ENCODE measurements around the gene ZNF653. TPM values are rescaled to one million over a fixed set of nuclear protein-coding genes. Genes with fewer than 3 reads are reported as not detected.

ZNF653 gene
- total and polyA plus RNA-seq, 9 of the 15 experiments (the other 6 are each of a cell fraction or from before 2014, with no cell fraction given): 1.6 to 8.0 (median 4.2) TPM; not detected in 2

- no peak for TF ChIP-seq PRDM10 (IDR thresholded peaks at IDR 0.05; ENCODE audit: partially characterized antibody)
- no peak for TF ChIP-seq ZFP91 (CRISPR knock-in tag; IDR thresholded peaks at IDR 0.05)
- no peak for TF ChIP-seq ZNF354B (CRISPR knock-in tag; IDR thresholded peaks at IDR 0.05)
- TF ChIP-seq ZNF184 (CRISPR knock-in tag; IDR thresholded peaks at IDR 0.05): no peak
- peak; percentile 72 for TF ChIP-seq POLR2A (conservative IDR thresholded peaks at IDR 0.05)
- TF ChIP-seq PHF21A (IDR thresholded peaks at IDR 0.05; ENCODE audit: borderline replicate concordance, low read depth): no peak
- TF ChIP-seq SP1 (CRISPR knock-in tag; IDR thresholded peaks at IDR 0.05): no peak
- TF ChIP-seq ZNF695 (CRISPR knock-in tag; IDR thresholded peaks at IDR 0.05): no peak
- no peak for TF ChIP-seq SREBF1 (IDR thresholded peaks at IDR 0.05; ENCODE audit: borderline replicate concordance, low read depth, low read length)
- TF ChIP-seq AFF4 (CRISPR knock-in tag; IDR thresholded peaks at IDR 0.05): no peak
- no peak for TF ChIP-seq CHD1 (IDR thresholded peaks at IDR 0.05; ENCODE audit: low read length)
- TF ChIP-seq, protein P1, sequence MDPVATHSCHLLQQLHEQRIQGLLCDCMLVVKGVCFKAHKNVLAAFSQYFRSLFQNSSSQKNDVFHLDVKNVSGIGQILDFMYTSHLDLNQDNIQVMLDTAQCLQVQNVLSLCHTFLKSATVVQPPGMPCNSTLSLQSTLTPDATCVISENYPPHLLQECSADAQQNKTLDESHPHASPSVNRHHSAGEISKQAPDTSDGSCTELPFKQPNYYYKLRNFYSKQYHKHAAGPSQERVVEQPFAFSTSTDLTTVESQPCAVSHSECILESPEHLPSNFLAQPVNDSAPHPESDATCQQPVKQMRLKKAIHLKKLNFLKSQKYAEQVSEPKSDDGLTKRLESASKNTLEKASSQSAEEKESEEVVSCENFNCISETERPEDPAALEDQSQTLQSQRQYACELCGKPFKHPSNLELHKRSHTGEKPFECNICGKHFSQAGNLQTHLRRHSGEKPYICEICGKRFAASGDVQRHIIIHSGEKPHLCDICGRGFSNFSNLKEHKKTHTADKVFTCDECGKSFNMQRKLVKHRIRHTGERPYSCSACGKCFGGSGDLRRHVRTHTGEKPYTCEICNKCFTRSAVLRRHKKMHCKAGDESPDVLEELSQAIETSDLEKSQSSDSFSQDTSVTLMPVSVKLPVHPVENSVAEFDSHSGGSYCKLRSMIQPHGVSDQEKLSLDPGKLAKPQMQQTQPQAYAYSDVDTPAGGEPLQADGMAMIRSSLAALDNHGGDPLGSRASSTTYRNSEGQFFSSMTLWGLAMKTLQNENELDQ (CRISPR knock-in tag; IDR thresholded peaks at IDR 0.05; ENCODE audit: borderline replicate concordance): no peak
- TF ChIP-seq ZNF445 (CRISPR knock-in tag; IDR thresholded peaks at IDR 0.05; ENCODE audit: low read depth): no peak
- TF ChIP-seq ZNF75A (CRISPR knock-in tag; IDR thresholded peaks at IDR 0.05): no peak
- TF ChIP-seq HDAC2 (IDR thresholded peaks at IDR 0.05): no peak
- TF ChIP-seq XRCC3 (IDR thresholded peaks at IDR 0.05): no peak
Measured at GRCh38 chr19:11505504-11506100, at the start of gene ZNF653 (continued).

All from K562 (cell line).